WTC11 (cell line): Measurements from ENCODE around the gene RITA1.

ENCODE experiments used
- CREB1 ChIP-seq: sonication (generic); formaldehyde crosslinking; IDR thresholded peaks from 2 replicates; pipeline ENCODE4 v1.8.0; 2023; ENCODE audit warnings: mild to moderate bottlenecking, missing genetic modification reagents
- ELF4 ChIP-seq: sonication (generic); formaldehyde crosslinking; IDR thresholded peaks from 2 replicates; pipeline ENCODE4 v1.8.1; 2022; ENCODE audit warnings: low read depth, mild to moderate bottlenecking, moderate library complexity, missing genetic modification reagents
- NR2C2 ChIP-seq: sonication (generic); formaldehyde crosslinking; IDR thresholded peaks from 2 replicates; pipeline ENCODE4 v1.8.0; 2022; ENCODE audit warnings: mild to moderate bottlenecking, missing genetic modification reagents
- SMAD4 ChIP-seq: sonication (generic); formaldehyde crosslinking; IDR thresholded peaks from 2 replicates; pipeline ENCODE4 v1.8.0; 2022; ENCODE audit warnings: mild to moderate bottlenecking, missing genetic modification reagents
- TEAD4 ChIP-seq: sonication (generic); formaldehyde crosslinking; IDR thresholded peaks from 2 replicates; pipeline ENCODE4 v1.8.0; 2022; ENCODE audit warnings: mild to moderate bottlenecking, missing genetic modification reagents
- ZNF121 ChIP-seq: sonication (generic); formaldehyde crosslinking; IDR thresholded peaks from 2 replicates; pipeline ENCODE4 v1.8.0; 2023; ENCODE audit warnings: missing genetic modification reagents
- TF ChIP-seq, protein P1 (sequence below): fragments of 200-600 bp; IDR thresholded peaks from 2 replicates; pipeline ENCODE4 v1.8.0; 2022; ENCODE audit warnings: antibody characterized with exemption
- TF ChIP-seq, protein P2 (sequence below): sonication (generic); formaldehyde crosslinking; IDR thresholded peaks from 2 replicates; pipeline ENCODE4 v1.8.1; 2023; ENCODE audit warnings: mild to moderate bottlenecking, missing genetic modification reagents, borderline replicate concordance

DNA sequence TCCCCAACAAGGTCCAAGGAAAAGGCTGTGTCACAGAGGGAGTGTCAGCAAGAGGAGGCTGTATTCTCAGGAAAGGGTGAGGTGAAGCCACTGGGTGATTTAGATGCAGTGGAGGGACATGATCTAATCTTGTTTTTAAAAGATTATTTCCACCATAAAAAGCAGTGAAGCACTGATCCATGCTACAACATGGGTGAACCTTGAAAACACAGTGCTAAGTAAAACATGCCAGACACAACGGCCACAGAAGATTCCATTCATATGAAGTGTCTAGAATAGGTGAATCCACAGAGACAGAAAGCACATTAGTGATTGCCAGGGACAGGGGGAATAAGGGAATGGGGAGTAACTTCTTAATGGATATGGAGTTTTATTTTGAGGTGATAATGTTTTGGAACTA, 12.8 kb downstream of the RITA1 start:
- TF ChIP-seq, protein P1, sequence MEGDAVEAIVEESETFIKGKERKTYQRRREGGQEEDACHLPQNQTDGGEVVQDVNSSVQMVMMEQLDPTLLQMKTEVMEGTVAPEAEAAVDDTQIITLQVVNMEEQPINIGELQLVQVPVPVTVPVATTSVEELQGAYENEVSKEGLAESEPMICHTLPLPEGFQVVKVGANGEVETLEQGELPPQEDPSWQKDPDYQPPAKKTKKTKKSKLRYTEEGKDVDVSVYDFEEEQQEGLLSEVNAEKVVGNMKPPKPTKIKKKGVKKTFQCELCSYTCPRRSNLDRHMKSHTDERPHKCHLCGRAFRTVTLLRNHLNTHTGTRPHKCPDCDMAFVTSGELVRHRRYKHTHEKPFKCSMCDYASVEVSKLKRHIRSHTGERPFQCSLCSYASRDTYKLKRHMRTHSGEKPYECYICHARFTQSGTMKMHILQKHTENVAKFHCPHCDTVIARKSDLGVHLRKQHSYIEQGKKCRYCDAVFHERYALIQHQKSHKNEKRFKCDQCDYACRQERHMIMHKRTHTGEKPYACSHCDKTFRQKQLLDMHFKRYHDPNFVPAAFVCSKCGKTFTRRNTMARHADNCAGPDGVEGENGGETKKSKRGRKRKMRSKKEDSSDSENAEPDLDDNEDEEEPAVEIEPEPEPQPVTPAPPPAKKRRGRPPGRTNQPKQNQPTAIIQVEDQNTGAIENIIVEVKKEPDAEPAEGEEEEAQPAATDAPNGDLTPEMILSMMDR, result no peak
- no peak for TF ChIP-seq SMAD4
- TF ChIP-seq ZNF121, result no peak
- TF ChIP-seq, protein P2, sequence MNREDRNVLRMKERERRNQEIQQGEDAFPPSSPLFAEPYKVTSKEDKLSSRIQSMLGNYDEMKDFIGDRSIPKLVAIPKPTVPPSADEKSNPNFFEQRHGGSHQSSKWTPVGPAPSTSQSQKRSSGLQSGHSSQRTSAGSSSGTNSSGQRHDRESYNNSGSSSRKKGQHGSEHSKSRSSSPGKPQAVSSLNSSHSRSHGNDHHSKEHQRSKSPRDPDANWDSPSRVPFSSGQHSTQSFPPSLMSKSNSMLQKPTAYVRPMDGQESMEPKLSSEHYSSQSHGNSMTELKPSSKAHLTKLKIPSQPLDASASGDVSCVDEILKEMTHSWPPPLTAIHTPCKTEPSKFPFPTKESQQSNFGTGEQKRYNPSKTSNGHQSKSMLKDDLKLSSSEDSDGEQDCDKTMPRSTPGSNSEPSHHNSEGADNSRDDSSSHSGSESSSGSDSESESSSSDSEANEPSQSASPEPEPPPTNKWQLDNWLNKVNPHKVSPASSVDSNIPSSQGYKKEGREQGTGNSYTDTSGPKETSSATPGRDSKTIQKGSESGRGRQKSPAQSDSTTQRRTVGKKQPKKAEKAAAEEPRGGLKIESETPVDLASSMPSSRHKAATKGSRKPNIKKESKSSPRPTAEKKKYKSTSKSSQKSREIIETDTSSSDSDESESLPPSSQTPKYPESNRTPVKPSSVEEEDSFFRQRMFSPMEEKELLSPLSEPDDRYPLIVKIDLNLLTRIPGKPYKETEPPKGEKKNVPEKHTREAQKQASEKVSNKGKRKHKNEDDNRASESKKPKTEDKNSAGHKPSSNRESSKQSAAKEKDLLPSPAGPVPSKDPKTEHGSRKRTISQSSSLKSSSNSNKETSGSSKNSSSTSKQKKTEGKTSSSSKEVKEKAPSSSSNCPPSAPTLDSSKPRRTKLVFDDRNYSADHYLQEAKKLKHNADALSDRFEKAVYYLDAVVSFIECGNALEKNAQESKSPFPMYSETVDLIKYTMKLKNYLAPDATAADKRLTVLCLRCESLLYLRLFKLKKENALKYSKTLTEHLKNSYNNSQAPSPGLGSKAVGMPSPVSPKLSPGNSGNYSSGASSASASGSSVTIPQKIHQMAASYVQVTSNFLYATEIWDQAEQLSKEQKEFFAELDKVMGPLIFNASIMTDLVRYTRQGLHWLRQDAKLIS (CRISPR knock-in tag), result no peak
- no peak for TF ChIP-seq NR2C2 (CRISPR knock-in tag)
- no peak for TF ChIP-seq TEAD4 (CRISPR knock-in tag)
- TF ChIP-seq ELF4 (CRISPR knock-in tag), result no peak
- no peak for TF ChIP-seq CREB1
